Measurements from ENCODE around the gene SLC30A1.

The SLC30A1 gene

GRCh38 chr1:211534545-211535291 is 44.2 kb downstream of the SLC30A1 start:
- TF ChIP-seq ZNF274 (IDR thresholded peaks at IDR 0.05; ENCODE audit: low read depth, low read length): no peak
- H3K4me3 ChIP-seq (ENCODE audit: low read length): no peak overlapping the region

- H3K4me3 ChIP-seq (ENCODE audit: low read length): no peak overlapping the region
- no peak for TF ChIP-seq ZNF274 (IDR thresholded peaks at IDR 0.05; ENCODE audit: low read depth, low read length)
Measured at GRCh38 chr1:211532088-211532444, 46.9 kb downstream of the SLC30A1 start.

GRCh38 chr1:211531194-211532087 is 47.5 kb downstream of the SLC30A1 start:
- H3K4me3 ChIP-seq (ENCODE audit: low read length): no peak overlapping the region
- TF ChIP-seq ZNF274 (IDR thresholded peaks at IDR 0.05; ENCODE audit: low read depth, low read length): no peak

- no peak for TF ChIP-seq ZNF274 (IDR thresholded peaks at IDR 0.05; ENCODE audit: low read depth, low read length)
Measured at GRCh38 chr1:211530102-211530501, 48.9 kb downstream of the SLC30A1 start.

GRCh38 chr1:211529453-211529852 is 49.5 kb downstream of the SLC30A1 start:
- no peak overlapping the region for H3K4me3 ChIP-seq (ENCODE audit: low read length)
- TF ChIP-seq ZNF274 (IDR thresholded peaks at IDR 0.05; ENCODE audit: low read depth, low read length): no peak

More at GRCh38 chr1:211530102-211530501, 48.9 kb downstream of the SLC30A1 start:
- no peak overlapping the region for H3K4me3 ChIP-seq (ENCODE audit: low read length)

GRCh38 chr1:211529011-211529410 is 50.0 kb downstream of the SLC30A1 start:
- H3K4me3 ChIP-seq (ENCODE audit: low read length): no peak overlapping the region
- no peak for TF ChIP-seq ZNF274 (IDR thresholded peaks at IDR 0.05; ENCODE audit: low read depth, low read length)

- no peak for TF ChIP-seq ZNF274 (IDR thresholded peaks at IDR 0.05; ENCODE audit: low read depth, low read length)
- H3K4me3 ChIP-seq (ENCODE audit: low read length): no peak overlapping the region
Measured at GRCh38 chr1:211527888-211528287, 51.1 kb downstream of the SLC30A1 start.

GRCh38 chr1:211527006-211527405 is 52.0 kb downstream of the SLC30A1 start:
- no peak for TF ChIP-seq ZNF274 (IDR thresholded peaks at IDR 0.05; ENCODE audit: low read depth, low read length)
- H3K4me3 ChIP-seq (ENCODE audit: low read length): no peak overlapping the region

GRCh38 chr1:211526101-211526500 is 52.9 kb downstream of the SLC30A1 start:
- TF ChIP-seq ZNF274 (IDR thresholded peaks at IDR 0.05; ENCODE audit: low read depth, low read length): no peak
- H3K4me3 ChIP-seq (ENCODE audit: low read length): no peak overlapping the region

- TF ChIP-seq ZNF274 (IDR thresholded peaks at IDR 0.05; ENCODE audit: low read depth, low read length): no peak
- H3K4me3 ChIP-seq (ENCODE audit: low read length): no peak overlapping the region
Measured at GRCh38 chr1:211525101-211525676, 53.8 kb downstream of the SLC30A1 start.

- no peak for TF ChIP-seq ZNF274 (IDR thresholded peaks at IDR 0.05; ENCODE audit: low read depth, low read length)
- no peak overlapping the region for H3K4me3 ChIP-seq (ENCODE audit: low read length)
Measured at GRCh38 chr1:211524521-211524920, 54.4 kb downstream of the SLC30A1 start.

- no peak overlapping the region for H3K4me3 ChIP-seq (ENCODE audit: low read length)
- no peak for TF ChIP-seq ZNF274 (IDR thresholded peaks at IDR 0.05; ENCODE audit: low read depth, low read length)
Measured at GRCh38 chr1:211522804-211523203, 56.2 kb downstream of the SLC30A1 start.

Data from GM08714 (cell line).